Keratinocyte (primary cell): Measurements from ENCODE around the gene ATP1A3. TPM values are rescaled to one million over a fixed set of nuclear protein-coding genes. Genes with fewer than 3 reads are reported as not detected.

ENCODE experiments used
- DNase-seq: peaks from one replicate; pipeline ENCODE4 v3.0.0-alpha.2; 2011; ENCODE audit warnings: low read depth, missing footprints, low spot score
- FAIRE-seq: peaks from 2 replicates; lab custom pipeline; 2011; peaks lifted over from hg19 to GRCh38; lab: Jason Lieb, UNC
- H2AFZ ChIP-seq: 2 replicates; pipeline ENCODE4 v1.6.0; 2012; ENCODE audit warnings: low read length, control low read depth, inconsistent platforms; ENCODE audit not compliant: control insufficient read depth
- H3K27ac ChIP-seq: 2 replicates; pipeline ENCODE4 v1.5.1; 2011; ENCODE audit warnings: low read length; ENCODE audit not compliant: control insufficient read depth, insufficient read depth
- H3K27me3 ChIP-seq: 3 replicates; pipeline ENCODE4 v1.6.0; 2011; ENCODE audit warnings: low read length; ENCODE audit not compliant: control insufficient read depth, insufficient read depth; ENCODE audit errors: extremely low read depth
- H3K36me3 ChIP-seq, 2 experiments: 2 replicates in 1 of 2; 3 replicates in 1 of 2; pipeline ENCODE4 v1.5.1; 2011; ENCODE audit warnings: low read length in 2 of 2, mild to moderate bottlenecking in 1 of 2; ENCODE audit not compliant: control insufficient read depth in 2 of 2, insufficient read depth in 2 of 2; ENCODE audit errors: extremely low read depth in 1 of 2
- H3K4me1 ChIP-seq: 3 replicates; pipeline ENCODE4 v1.5.1; 2011; ENCODE audit warnings: low read length; ENCODE audit not compliant: control insufficient read depth, insufficient read depth; ENCODE audit errors: extremely low read depth
- H3K4me2 ChIP-seq: 3 replicates; pipeline ENCODE4 v1.6.0; 2011; ENCODE audit warnings: low read depth, low read length; ENCODE audit not compliant: control insufficient read depth, insufficient read depth; ENCODE audit errors: extremely low read depth
- H3K4me3 ChIP-seq, 3 experiments: fragments of 200-600 bp in 1 of 3; sonication (generic) in 1 of 3; 2 replicates in 2 of 3; 3 replicates in 1 of 3; pipeline ENCODE4 v1.5.1; 2011 to 2016; ENCODE audit warnings: low read length in 3 of 3, mild to moderate bottlenecking in 3 of 3, control low read depth in 2 of 3, inconsistent platforms in 1 of 3, low read depth in 1 of 3, mixed read lengths in 1 of 3, mixed run types in 1 of 3, moderate library complexity in 1 of 3; ENCODE audit not compliant: control insufficient read depth in 2 of 3, insufficient read depth in 2 of 3; ENCODE audit errors: extremely low read depth in 1 of 3
- H3K79me2 ChIP-seq: 2 replicates; pipeline ENCODE4 v1.6.0; 2012; ENCODE audit warnings: low read length; ENCODE audit not compliant: control insufficient read depth, insufficient read depth
- H3K9ac ChIP-seq: 3 replicates; pipeline ENCODE4 v1.6.0; 2011; ENCODE audit warnings: low read length; ENCODE audit not compliant: control insufficient read depth, insufficient read depth; ENCODE audit errors: extremely low read depth
- H3K9me1 ChIP-seq: 3 replicates; pipeline ENCODE4 v1.6.0; 2011; ENCODE audit warnings: low read length; ENCODE audit not compliant: control insufficient read depth, insufficient read depth; ENCODE audit errors: extremely low read depth
- H3K9me3 ChIP-seq: 2 replicates; pipeline ENCODE4 v1.5.1; 2012; ENCODE audit warnings: low read depth, low read length; ENCODE audit not compliant: control insufficient read depth
- H4K20me1 ChIP-seq: 3 replicates; pipeline ENCODE4 v1.6.0; 2011; ENCODE audit warnings: low read length; ENCODE audit not compliant: control insufficient read depth, insufficient read depth; ENCODE audit errors: extremely low read depth
- CTCF ChIP-seq, 3 experiments: IDR thresholded peaks in 1 of 3; conservative IDR thresholded peaks in 1 of 3; optimal IDR thresholded peaks in 1 of 3; 2 replicates in 2 of 3; 3 replicates in 1 of 3; pipeline versions ENCODE3 to v1.5.1; 2011; ENCODE audit warnings: low read length in 3 of 3, mild to moderate bottlenecking in 3 of 3, moderate library complexity in 2 of 3, control low read depth in 1 of 3, inconsistent platforms in 1 of 3; ENCODE audit not compliant: insufficient read depth in 2 of 3; ENCODE audit errors: extremely low read depth in 1 of 3
- EZH2 ChIP-seq: IDR thresholded peaks from one replicate; pipeline ENCODE4 v1.6.1; 2012; ENCODE audit warnings: inconsistent platforms, mild to moderate bottlenecking, low read length, moderate library complexity
- dilution Hi-C: fragments of 300-500 bp; cut with MboI; formaldehyde crosslinking; loops from one replicate; pipeline ENCODE4 v1.7.0; 2020; ENCODE audit warnings: low sequenced_read_pairs; ENCODE audit not compliant: extremely low pct_ligation_motif_present
- polyA plus RNA-seq, 5 experiments: library from polyadenylated mRNA; depleted of rRNA in 3 of 5; stranded (reverse) in 3 of 5; stranded (forward) in 1 of 5; unstranded in 1 of 5; fragments of >200 nt; gene quantifications; 1 replicate in 1 of 5; 2 replicates in 3 of 5; 3 replicates in 1 of 5; pipeline versions ENCODE4 v1.2.1 to v1.2.3, GENCODE V29; 2011 to 2012; ENCODE audit warnings: missing spikeins in 2 of 5, low read depth in 1 of 5, low replicate concordance in 1 of 5

ATP1A3 gene
- polyA plus RNA-seq, 1 donor (not counting 4 experiments of a cell fraction or from before 2014, with no cell fraction given): not detected

GRCh38 chr19:42024622-42025111, 30.6 kb upstream of the ATP1A3 start:
- Histone ChIP-seq H3K9ac (no peak overlapping the region), H3K4me2 (no peak overlapping the region)
- FAIRE-seq: no peak

GRCh38 chr19:42023943-42024260, 29.9 kb upstream of the ATP1A3 start:
- Histone ChIP-seq H3K4me2 (no peak overlapping the region), H3K9ac (no peak overlapping the region), H3K4me3 (no peak overlapping the region), H3K9me3 (no peaks in the 10 kb centered on the region), H3K9me1 (no peaks in the 10 kb centered on the region), H3K79me2 (no peaks in the 10 kb centered on the region), H3K36me3 (no peaks in the 10 kb centered on the region), H4K20me1 (no peaks in the 10 kb centered on the region), H2AFZ (no peak overlapping the region), H3K4me1 (no peaks in the 10 kb centered on the region), H3K27me3 (peaks cover 4% of the 10 kb centered on the region), H3K27ac (no peak overlapping the region)
- dilution Hi-C loops: no loop called here
- TF ChIP-seq CTCF (optimal IDR thresholded peaks at IDR 0.05 in 1 of 3, IDR thresholded peaks at IDR 0.05 in 1 of 3, conservative IDR thresholded peaks at IDR 0.05 in 1 of 3; ENCODE audit: extremely low read depth in 1 of 3, insufficient read depth in 2 of 3, low read length in 3 of 3): no peak
- TF ChIP-seq EZH2: no peak
- DNase-seq (no peak), FAIRE-seq (no peak)

More at GRCh38 chr19:42024622-42025111, 30.6 kb upstream of the ATP1A3 start:
- Histone ChIP-seq H3K79me2 (no peaks in the 10 kb centered on the region), H3K9me3 (no peaks in the 10 kb centered on the region), H3K36me3 (no peaks in the 10 kb centered on the region), H3K9me1 (no peaks in the 10 kb centered on the region), H2AFZ (no peak overlapping the region), H3K4me1 (no peaks in the 10 kb centered on the region), H3K27ac (no peak overlapping the region), H3K27me3 (peaks cover 4% of the 10 kb centered on the region), H3K4me3 (no peak overlapping the region), H4K20me1 (no peaks in the 10 kb centered on the region)
- TF ChIP-seq EZH2 (no peak), CTCF (optimal IDR thresholded peaks at IDR 0.05 in 1 of 3, IDR thresholded peaks at IDR 0.05 in 1 of 3, conservative IDR thresholded peaks at IDR 0.05 in 1 of 3; ENCODE audit: extremely low read depth in 1 of 3, insufficient read depth in 2 of 3, low read length in 3 of 3) (no peak)
- dilution Hi-C loops: no loop called here
- DNase-seq: no peak
